Kidney tubule cell (primary cell): ENCODE results near the gene ACSF3.

Experiments
- DNase-seq: peaks from one replicate; pipeline ENCODE4 v3.0.0-alpha.2; 2018; ENCODE audit warnings: low spot score

Gene ACSF3

GRCh38 chr16:89131783-89132182, 38.1 kb downstream of the ACSF3 start:
- no peak for DNase-seq

- no peak for DNase-seq
These were observed 38.7 kb downstream of the ACSF3 start for GRCh38 chr16:89132194-89133005.

GRCh38 chr16:89133457-89134127, 39.9 kb downstream of the ACSF3 start:
- DNase-seq = no peak

GRCh38 chr16:89134269-89134668, 40.6 kb downstream of the ACSF3 start:
- no peak for DNase-seq

- no peak for DNase-seq
These were observed 41.5 kb downstream of the ACSF3 start for GRCh38 chr16:89135166-89135565.

GRCh38 chr16:89135971-89136765, 42.5 kb downstream of the ACSF3 start:
- no peak for DNase-seq

- no peak for DNase-seq
These were observed 43.3 kb downstream of the ACSF3 start for GRCh38 chr16:89136931-89137330.

- no peak for DNase-seq
These were observed 44.2 kb downstream of the ACSF3 start for GRCh38 chr16:89137666-89138512.

- DNase-seq = no peak
These were observed 44.8 kb downstream of the ACSF3 start for GRCh38 chr16:89138513-89138795.

- no peak for DNase-seq
These were observed 45.3 kb downstream of the ACSF3 start for GRCh38 chr16:89138843-89139520.

GRCh38 chr16:89139907-89140361, 46.3 kb downstream of the ACSF3 start:
- DNase-seq = no peak

- DNase-seq = no peak
These were observed 46.7 kb downstream of the ACSF3 start for GRCh38 chr16:89140401-89140800.

- DNase-seq = no peak
These were observed 47.6 kb downstream of the ACSF3 start for GRCh38 chr16:89140981-89141883.

- no peak for DNase-seq
These were observed 48.2 kb downstream of the ACSF3 start for GRCh38 chr16:89141884-89142267.

- no peak for DNase-seq
These were observed 49.0 kb downstream of the ACSF3 start for GRCh38 chr16:89142474-89143195.

GRCh38 chr16:89143201-89143741, 49.6 kb downstream of the ACSF3 start:
- no peak for DNase-seq

GRCh38 chr16:89143911-89144675, 50.4 kb downstream of the ACSF3 start:
- no peak for DNase-seq

GRCh38 chr16:89144681-89145080, 51.0 kb downstream of the ACSF3 start:
- no peak for DNase-seq
